Measurements from ENCODE around the gene C1QTNF8.
A peak's percentile ranks its signal among the peaks of the same experiment; 100 is the strongest.

The C1QTNF8 gene

DNA sequence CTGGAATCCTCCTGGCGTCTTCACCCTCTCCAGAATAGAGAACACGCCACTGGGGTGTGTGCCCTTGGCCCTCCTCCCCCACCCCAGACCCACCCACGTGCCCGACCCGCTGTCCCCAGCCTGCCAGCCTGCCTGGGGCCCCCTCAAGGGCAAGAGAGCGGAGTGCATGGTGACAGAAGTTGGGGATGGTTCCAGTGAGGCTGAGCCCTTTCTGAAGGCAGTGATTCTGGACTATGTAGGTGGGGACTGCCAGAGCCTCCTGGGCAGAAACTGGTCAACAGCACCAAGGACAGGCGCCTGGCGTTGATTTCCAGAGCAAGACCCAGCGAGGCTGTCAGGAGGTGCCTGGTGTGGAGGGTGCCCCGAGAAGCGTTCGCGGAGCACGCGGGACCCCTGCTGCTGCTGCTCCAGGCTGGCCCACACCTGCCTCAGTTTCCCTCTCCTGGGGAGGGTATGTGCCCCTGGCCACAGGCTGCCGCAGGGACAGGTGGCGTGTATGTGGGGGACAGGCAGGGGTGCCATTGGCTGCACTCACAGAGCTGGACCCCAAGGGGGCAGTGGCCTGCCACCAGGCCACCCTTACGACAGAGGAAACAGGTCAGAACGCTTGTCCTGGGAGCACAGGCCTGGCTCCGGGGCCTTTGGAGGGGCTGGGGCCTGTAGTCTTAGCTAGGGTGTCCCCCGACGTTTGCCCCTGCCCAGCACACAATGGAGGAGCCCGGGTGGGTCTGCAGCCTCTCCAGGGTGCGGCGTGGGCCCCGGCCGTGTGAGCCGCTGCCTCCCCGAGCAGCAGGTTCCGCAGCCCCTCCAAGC, 22.3 kb downstream of the C1QTNF8 start:
- no peak for DNase-seq

- DNase-seq = no peak
These were observed 22.8 kb downstream of the C1QTNF8 start for GRCh38 chr16:1073262-1073558.

DNA sequence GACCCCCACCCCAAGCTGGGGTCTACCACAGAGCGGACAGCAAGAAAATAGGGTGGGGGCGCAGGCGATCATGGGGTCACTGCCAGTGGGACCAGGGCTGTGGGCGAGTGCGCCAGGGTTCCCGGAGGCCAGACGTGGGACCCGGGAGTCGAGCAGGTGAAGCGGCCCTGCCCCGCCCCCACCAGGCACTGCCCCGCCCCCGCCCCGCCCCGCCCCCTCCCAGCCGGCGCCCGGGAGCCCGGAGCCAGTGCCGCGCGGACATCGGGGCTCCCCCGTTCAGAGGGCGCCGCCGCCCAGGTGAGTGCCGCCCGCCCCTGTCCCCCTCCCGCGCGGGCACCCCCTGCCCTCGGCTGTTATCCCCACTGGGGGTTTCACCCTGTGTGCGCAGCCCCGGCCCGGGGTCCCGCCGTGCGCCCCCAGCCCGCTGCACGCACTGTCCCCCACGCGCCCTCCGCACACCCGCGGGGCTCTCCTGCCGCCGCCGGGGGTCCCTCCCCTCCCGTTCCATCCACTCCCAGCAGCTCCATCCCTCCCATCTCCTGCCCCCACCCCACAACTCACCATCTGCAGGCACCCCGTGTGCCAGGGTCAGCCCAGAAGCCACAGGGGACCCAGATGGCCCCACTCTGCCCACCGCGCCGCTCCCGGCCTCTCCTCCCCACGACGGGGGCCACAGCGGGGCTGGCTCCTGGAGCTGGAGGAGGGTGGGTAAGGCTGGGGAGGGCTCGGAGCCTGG, 23.4 kb downstream of the C1QTNF8 start, which contains the start of gene SSTR5:
Gene SSTR5, plus strand, starts transcription at position 222 of the 736 bp plus-strand sequence. CDS start 6,122 bp downstream, outside the sequence.
- no peak for DNase-seq

DNA sequence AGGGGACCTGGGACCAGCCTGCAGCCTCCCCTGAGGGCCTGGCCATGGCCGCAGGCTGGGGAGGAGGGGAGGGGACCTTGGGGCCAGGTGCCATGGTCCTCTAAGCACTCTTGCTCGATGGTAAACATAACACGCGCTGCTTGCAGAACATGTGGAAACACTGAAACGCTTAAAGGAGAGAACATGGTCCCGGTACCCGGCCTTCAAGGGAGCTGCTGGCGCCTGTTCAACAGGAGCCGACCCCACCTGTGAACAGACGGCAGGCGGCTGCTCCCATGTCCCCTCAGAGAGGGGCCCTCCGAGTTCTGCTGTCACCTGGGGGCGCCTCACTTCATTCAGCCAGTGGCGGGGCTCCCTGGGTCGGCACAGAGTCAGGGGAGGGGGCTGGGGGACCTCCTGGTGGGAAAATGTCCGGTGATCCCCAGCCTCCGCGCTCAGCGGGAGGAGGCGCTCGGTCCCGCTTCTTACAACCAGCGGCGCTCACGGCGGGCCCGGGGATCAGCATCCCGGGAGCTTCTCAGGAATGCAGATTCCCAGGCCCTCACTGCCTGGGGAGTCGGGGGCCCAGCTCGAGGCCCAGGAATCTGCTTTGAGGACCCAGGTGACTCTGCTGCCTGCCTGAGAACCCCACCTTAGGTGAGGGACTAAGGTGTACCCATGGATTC, 24.4 kb downstream of the C1QTNF8 start:
- no peak for DNase-seq

DNA sequence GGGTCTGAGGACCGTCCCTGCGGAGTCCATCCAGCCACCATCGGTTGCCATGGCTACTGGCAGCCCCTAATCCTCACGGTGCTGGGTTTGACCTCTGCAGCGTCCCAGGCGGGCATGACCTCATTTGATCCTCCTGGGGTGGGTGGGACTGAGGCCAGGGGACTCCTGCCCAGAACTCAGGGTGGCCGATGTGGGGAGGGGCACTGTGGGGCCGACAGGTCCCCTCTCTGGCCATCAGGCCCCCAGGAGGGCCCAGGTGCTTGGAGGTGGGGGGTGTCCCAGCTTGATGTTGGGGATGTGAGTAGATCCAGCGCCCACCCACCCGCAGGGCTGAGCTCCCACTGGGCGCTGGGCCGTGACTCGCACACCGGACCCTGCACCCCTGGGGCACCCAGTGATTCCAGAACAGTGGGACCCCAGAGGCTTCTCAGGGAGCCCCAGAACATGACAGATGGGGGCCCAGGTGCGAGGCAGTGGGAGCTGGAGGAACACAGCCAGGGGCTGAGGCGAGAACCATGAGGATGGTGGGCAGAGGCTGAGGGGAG, 25.1 kb downstream of the C1QTNF8 start:
- no peak for DNase-seq

GRCh38 chr16:1070084-1070863, 25.8 kb downstream of the C1QTNF8 start:
- DNase-seq = no peak

- no peak for DNase-seq
These were observed 26.9 kb downstream of the C1QTNF8 start for GRCh38 chr16:1069154-1069553.

GRCh38 chr16:1068451-1068850, 27.6 kb downstream of the C1QTNF8 start:
- no peak for DNase-seq

- DNase-seq = no peak
These were observed 28.4 kb downstream of the C1QTNF8 start for GRCh38 chr16:1067629-1068028.

DNA sequence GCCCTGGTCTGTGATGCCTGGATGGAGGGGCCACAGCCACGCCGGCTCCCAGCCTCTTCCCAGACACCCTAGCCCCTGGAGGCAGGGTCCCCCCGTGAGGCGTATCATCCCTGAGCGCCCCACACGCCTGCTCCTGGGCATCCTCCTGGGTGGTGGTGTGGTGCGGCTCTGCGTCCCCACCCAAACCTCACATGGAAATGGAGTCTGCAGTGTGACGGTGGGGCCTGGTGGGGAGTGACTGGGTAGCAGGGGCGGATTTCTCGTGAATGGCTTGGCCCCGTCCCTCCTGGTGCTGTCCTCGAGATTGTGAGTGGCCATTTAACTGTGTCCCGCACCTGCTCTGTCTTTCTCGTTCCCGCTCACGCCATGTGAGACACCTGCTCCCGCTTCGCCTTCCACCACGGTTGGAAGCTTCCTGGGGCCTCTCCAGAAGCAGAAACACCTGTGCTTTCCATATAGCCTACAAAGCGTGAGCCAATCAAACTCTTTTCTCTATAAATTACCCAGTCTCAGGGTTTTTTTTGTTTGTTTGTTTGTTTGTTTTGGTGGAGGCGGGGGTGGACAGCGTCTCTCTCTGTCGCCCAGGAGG, 29.4 kb downstream of the C1QTNF8 start:
- no peak for DNase-seq

GRCh38 chr16:1065469-1066128, 30.4 kb downstream of the C1QTNF8 start:
- no peak for DNase-seq

GRCh38 chr16:1063728-1064127, 32.3 kb downstream of the C1QTNF8 start:
- no peak for DNase-seq

DNA sequence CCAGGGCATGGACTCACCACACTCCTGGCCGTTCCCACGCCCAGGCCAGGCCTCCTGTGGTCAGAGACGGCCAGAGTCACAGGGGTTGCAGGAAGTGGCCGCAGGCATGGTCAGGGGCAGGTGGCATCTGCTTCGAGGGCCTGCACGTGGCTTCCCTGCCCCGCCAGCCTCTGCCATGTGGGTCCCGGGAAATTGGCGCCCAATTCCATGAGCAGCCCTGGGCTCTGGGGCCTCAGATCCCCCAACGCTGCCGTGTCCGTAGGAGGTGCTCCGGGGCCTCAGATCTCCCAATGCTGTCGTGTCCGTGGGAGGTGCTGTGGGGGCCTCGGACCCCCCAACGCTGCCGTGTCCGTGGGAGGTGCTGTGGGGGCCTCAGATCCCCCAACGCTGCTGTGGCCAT, 33.1 kb downstream of the C1QTNF8 start:
- DNase-seq = no peak

DNA sequence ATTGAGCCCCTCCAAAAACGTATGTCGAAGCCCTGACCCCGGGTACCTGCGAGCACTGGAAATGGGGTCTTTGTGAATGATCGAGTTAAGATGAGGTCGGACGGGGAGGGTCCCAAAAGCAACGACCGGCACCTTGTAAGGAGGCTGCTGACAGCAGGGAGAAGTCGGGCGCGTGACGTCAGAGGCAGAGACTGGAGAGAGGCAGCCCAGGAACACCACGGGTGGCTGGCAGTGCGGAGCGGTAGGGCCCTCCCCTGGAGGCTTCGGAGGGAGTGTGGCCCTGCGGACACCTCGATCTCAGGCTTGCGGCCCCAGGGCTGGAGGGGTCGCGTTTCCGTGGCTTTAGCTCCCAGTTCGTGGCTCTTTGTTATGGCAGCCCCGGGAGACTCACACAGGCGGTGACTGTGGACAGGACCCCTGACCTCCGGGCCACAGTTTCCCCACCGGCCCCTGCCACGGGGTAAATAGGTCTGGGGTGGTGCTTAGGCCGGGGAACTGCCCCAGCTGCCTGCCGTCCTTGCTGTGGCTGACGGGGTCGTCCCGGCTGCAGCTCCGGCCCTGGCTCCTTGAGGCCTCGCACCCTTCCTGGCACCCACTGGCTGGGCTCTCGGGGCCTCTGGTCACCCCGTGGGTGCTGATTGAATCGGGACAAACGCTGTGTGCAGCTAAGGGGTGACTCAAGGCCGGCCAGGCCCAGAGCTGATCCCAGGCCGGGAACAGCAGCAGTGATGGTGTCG, 34.1 kb downstream of the C1QTNF8 start:
- no peak for DNase-seq

- no peak for DNase-seq
These were observed 35.4 kb downstream of the C1QTNF8 start for GRCh38 chr16:1060416-1061340.

GRCh38 chr16:1059310-1059709, 36.7 kb downstream of the C1QTNF8 start:
- no peak for DNase-seq

DNA sequence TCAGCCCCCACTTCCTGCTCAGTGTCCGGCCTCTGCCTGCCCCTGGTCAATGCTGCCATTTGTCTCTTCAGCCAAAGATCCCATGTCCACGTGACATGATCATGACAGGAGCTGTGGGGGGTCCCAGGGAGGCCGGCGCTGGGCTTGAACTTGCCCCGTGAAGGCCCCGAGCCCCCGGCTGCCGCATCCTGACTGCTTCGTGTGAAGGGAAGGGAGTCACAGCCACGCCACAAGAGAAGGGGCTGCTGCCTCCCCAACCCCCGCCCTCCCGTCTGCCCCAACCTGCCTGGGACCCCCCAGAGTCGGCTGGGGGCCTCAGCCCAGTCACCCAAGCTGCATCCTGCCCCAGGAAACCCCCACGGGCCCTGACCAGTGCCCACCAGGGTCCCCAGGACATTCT, 37.8 kb downstream of the C1QTNF8 start:
- no peak for DNase-seq

DNA sequence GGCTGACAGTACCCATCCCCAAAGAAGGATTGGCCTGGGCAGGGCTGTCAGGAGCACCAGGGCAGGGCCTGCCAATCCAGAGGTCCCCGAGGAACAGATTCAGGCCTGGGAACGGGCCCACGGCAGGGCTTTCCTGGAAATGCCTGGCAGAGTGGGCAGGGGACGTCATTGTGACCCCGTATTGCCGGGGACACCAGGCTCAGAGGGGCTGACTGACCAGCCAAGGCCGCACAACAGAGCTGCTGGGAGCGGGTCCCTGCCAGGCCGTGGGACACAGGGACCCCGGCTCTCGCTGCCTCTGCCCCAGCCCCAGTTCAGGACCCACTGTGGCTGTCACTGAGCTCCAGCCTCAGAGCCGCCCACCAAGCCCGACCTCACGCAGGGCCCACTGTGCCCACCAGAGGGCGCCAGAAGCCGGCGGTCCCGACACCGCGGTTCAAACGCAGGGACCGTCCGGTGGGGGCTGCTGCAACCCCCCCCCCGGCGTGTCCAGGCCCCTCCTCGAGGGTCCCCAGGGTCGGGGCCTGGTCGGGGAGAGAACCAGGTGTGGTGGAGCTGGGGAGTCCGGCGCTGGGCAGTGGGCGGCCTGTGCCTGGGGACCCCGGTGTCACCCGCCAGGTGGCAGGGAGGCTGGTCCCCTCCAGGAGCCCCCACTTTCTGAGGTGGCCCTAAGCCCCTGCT, 38.7 kb downstream of the C1QTNF8 start:
- peak; percentile 61 for DNase-seq

- DNase-seq = no peak
These were observed 39.8 kb downstream of the C1QTNF8 start for GRCh38 chr16:1056196-1056595.
